ACHN (cell line): Measurements from ENCODE around the gene PTPRF.

ENCODE experiments used
- DNase-seq: peaks from one replicate; pipeline ENCODE4 v3.0.0-alpha.2; 2015
- in situ Hi-C: cut with HindIII; loops from 2 replicates; pipeline ENCODE4 v1.10.0; 2017; ENCODE audit warnings: low sequenced_read_pairs, low pct_ligation_motif_present, low pct_unique_long_range_greater_than_20kb

The PTPRF gene

DNA sequence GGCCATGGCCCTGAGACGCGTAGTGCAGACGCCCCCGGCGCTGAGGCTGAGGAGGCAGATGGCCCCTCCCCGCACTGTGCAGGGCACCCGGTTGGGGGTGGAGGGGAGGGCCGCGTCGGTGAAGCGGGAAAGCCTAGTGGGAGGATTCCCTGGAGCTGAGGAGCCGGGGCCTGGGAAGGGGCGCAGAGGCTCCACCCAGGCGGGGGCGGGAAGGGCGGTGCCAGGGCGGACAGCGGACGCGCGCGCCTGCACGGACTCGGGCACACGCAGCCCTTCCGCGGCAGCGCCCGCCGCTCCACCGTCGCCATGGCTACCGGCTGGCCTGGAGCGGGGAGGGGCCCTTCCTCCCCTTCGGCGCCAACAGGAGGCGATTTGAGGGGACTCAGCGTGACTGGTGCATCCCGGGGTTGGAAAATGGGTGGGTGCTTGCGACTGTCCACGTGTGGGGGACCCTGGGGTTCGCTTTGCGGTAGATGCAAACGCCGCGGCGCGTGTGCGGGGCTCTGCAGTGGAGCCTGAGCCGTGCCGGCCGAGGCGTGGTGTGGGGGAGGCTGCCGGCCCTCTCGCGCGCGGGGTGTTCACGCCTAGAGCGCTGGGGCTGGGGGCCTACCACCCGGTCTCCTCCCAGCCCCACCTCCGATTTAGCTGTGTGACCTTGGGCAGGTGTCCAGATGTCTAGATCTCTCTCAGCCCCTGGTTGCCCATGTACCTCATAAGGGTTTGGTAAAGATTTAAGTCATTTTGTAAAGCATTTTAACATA, 35.1 kb downstream of the PTPRF start:
- in situ Hi-C loops, result no loop called here
- DNase-seq, result no peak

GRCh38 chr1:43566382-43567044, 35.8 kb downstream of the PTPRF start:
- no peak for DNase-seq
- in situ Hi-C loops, result no loop called here

GRCh38 chr1:43569175-43569574, 38.5 kb downstream of the PTPRF start:
- in situ Hi-C loops, result no loop called here
- DNase-seq, result no peak

DNA sequence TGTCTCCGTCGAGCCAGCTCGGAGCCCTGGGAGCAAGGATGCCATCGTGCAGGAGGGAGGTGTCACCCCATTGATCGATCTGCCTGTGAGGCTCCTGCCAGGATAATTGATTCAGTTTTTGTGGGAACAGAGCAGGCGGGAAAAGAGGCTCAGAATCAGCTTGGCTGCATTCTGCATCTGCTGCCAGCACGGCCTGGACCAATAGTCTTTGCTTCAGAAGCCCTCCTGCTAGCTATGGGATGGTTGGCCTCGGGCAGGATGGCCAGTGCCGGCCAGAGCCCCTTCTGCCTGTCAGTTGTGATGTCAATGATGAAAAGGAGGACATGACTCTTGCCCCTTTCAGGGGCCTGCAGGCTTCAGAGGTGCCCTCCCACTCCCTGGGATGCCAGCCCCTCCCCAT, 39.6 kb downstream of the PTPRF start:
- in situ Hi-C loops, result no loop called here
- DNase-seq, result no peak

DNA sequence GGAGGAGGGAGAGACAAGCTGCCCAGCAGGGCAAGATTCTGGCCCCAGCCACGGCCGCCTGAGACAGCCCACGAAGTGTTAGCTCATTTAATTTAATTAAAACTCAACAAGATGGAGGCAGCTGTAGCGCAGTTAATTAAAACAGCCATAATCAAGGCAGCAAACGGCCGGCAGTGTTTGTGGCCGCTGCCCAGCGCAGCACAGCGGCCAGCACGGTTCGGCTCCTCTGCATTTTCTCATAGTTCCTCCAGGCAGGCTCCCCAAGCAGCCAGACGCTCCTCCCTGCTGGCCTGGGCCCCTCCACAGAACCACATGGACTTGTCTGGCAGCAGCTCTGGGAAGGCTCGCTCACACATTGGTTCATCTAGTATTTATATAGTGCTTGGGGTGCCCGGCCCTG, 40.0 kb downstream of the PTPRF start:
- in situ Hi-C loops, result no loop called here
- DNase-seq, result no peak

DNA sequence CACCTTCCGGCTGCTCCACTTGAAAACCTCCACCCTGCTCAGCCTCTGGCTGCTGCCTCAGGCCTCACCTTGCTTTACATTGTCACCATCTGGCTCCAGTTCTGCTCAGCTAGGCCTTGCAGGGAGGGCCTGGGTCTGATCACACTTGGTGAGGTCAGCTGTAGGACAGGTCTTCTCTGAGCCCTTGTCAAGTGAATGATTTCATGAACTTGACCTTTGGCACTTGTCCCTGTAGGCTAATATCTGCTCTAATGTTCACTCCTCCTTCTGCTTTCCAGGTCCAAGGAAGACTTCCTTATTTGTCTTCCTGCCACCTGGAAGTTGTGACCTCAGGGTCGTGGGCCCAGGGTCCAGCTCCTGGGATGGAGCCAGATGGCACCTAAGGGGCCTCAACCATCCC, 41.4 kb downstream of the PTPRF start:
- in situ Hi-C loops, result no loop called here
- DNase-seq, result no peak

DNA sequence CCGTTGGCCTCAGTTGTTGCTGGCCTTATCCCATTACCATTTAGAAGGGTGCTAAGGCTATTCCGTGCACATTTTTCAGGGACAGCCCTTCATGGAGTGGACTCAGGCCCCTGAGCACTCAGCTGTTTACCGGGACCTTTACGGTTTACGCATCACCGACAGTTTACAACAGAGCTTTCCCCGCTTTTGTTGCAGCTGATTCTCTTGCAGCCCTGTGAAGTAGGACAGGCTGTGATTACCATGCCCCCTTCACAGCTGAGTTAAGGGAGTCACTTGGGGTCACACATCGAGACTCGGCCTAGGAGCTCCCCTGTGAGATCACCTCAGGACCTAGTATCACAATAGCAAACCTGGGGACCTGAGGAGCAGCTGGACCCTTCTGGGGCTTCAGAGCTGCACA, 41.9 kb downstream of the PTPRF start:
- in situ Hi-C loops, result no loop called here
- DNase-seq, result no peak

- DNase-seq, result no peak
- in situ Hi-C loops, result no loop called here
Measured at GRCh38 chr1:43573066-43573800, 42.5 kb downstream of the PTPRF start.

DNA sequence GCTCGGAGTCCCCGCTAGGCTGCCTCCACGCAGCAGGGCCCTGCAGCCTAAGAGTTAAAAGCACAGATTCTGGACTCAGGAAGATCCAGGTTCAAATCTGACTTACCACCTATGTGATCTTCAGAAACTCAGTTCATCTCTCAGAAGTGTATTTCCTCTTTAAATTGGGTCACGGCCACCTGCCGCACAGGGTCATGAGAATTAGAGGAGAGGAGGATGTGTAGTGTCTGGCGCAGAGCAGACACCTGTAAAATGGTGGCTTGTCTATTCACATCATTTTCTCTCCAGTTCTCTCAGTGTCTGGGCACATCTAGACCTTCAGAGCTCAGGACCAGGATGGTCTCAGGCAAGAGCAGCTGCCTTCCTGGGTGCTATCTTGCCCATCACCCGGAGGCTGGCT, 45.8 kb downstream of the PTPRF start:
- no peak for DNase-seq
- in situ Hi-C loops, result no loop called here

DNA sequence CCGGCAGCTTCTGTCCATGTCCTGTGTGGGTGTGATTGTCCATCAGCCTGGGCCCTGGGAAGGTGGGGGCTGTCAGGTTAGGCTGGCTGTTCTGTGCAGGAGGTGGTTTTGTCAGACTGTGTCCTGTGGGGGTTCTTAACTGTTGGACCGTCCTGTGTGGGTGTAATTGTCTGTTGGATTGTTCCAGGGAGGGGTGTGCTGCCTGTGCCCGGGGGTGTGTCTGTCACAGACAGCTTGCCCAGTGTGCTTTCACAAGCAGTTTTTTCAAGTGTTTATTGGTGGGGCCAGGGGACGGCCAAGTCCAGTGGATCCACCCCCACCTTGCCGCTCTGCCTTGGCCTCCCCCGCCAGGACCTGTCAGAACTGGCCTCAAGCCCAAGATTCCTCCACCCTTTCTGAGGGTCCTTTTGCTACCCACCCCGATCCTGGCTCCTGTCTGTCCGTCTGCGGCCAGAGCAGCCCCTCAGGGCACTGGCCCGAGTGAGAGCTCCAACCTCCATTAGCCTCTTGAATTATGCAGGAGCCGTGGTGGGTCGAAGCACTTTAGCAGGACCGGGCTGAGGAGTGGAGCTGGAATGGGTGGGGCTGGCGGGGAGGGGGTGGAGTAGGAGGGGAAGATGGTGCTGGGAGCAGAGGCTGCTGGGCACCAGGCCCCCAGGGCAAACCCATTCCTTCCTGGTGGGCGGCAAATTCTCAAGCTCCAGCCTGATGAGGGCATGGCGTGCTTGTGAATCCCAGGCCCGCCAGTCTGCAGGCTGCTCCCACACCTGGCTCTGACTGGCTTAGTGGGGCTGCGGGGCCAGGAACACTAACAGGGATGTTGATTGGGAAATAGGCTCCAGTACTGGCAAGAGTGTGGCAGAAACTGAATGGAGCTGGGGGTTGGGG, 47.2 kb downstream of the PTPRF start:
- DNase-seq, result no peak
- in situ Hi-C loops, result no loop called here

- DNase-seq, result no peak
- in situ Hi-C loops, result no loop called here
Measured at GRCh38 chr1:43580039-43580438, 49.4 kb downstream of the PTPRF start.

GRCh38 chr1:43582162-43582566, 51.5 kb downstream of the PTPRF start:
- in situ Hi-C loops, result no loop called here
- DNase-seq, result peak; percentile 92

DNA sequence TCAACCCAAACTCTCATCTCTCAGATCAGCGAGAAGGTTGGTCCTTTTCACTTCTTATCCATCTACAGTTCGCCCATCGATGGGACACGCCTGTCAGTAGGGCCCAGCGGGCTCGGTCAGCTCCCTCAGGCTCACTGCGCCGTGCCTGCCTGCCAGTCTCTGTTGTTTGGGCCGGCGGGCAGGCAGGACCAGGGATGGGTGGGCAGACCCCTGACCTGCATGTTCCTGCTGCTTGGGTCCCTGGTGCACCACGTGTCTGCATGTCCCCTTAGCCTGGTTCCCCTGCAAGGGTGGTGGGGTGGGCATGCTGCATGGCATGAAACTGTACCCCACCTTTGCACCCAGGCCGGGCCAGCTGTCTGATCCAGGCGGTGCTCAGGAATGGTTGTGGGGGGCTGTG, 52.4 kb downstream of the PTPRF start:
- in situ Hi-C loops, result no loop called here
- DNase-seq, result no peak

DNA sequence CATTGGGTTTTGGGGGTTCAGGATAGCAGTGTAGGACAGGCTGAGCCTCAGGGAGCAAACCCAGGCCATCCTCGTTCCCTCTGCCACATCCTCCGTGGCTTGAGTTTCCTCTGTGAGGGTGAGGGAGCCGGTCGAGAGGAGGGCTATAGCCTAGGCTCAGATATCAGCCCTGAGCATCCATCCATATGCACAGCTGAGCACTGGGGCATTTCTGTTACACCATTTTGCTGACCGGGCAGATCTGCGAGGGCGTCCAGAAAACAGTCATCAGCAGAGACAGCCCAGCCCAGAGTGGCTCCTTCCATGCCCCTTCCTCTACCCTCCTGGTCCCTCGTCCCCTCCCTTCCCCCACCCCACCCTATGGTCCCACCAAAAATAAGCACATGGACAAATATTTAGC, 53.5 kb downstream of the PTPRF start:
- no peak for DNase-seq
- in situ Hi-C loops, result no loop called here

DNA sequence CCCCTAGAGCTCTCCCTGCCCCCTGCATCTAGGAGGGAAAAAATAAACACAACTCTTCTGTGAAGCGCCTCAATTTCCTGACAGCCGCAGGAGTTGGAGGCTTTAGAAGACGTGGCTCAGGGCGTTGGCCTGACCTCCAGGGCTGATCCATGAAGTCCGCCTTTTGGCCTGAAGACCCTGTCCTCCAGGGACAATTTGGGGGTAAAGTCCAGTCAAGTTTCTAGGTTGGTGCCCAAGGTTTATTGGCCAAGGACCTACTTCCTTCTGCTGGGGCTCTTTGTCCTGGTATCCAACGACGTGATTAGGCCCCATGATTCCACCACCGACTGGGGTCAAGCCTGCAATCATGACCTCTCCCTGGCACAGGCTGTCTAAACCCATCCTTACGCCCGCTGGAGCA, 54.9 kb downstream of the PTPRF start:
- no peak for DNase-seq
- in situ Hi-C loops, result no loop called here

DNA sequence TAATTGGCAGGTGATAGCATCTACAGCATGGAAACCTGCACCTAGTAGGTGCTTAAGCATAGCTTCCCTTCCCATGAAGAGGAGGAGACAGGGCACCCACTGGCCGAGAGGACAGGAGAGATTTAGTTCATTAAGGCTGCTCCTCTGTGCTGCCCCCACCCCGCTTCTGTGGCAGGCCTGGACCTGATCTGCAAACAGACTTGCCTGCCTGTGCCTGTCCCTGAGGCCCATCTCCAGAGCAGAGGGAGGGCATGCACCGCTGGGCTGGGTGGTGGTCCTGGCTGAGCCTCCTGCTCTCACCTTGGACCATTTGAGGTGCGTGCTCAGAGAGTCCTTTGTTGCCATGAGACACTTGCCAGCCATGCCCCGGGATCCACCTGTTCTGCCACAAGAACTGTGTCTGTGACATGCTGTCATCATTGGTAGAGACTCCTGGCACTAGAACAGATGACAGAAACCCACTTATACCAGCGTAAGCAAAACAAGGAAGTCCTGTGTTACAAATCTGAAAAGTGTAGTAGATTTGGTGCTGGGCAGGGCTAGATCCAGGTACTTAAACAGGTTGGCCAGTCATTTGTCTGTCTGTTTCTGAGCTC, 55.6 kb downstream of the PTPRF start:
- in situ Hi-C loops, result no loop called here
- no peak for DNase-seq

DNA sequence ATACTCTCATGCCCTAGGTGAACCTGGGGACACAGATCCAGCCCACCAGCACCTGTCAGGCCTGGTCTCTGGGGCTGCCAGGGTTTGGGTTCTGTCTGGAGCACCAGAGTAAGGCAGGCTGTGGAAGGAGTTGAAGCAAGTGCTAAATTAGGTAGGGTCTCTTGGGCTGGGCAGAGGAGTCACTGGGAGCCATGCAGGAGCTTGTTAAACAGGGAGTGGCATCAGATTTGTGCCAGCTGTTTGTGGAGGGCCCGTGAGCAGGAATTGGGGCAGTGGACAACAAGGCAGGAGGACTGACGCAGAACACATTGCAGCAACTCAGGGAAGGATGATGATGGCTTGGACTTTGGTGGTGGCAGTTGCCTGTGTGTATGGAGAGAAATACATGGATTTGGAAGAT, 56.3 kb downstream of the PTPRF start:
- in situ Hi-C loops, result no loop called here
- DNase-seq, result no peak

- no peak for DNase-seq
- in situ Hi-C loops, result no loop called here
Measured at GRCh38 chr1:43587594-43587993, 56.9 kb downstream of the PTPRF start.
